OCI-LY3 (cell line): Measurements from ENCODE around the gene PPME1.

ENCODE experiments used
- H2AFZ ChIP-seq: fragments of 200-600, 300-600 bp; shearing (Covaris generic); 2 replicates; pipeline ENCODE4 v1.6.0; 2014; ENCODE audit warnings: antibody characterized with exemption, low read depth, low read length
- H3K27ac ChIP-seq: fragments of 200-600, 300-600 bp; sonication (generic); 2 replicates; pipeline ENCODE4 v1.5.1; 2014; ENCODE audit warnings: mild to moderate bottlenecking, low read length, moderate library complexity, mixed read lengths
- H3K27me3 ChIP-seq: fragments of 200-600, 300-600 bp; sonication (generic); 2 replicates; pipeline ENCODE4 v1.6.1; 2014; ENCODE audit warnings: low read depth, low read length, mixed read lengths
- H3K36me3 ChIP-seq: fragments of 200-600, 300-600 bp; sonication (generic); replicated peaks from 2 replicates; pipeline ENCODE3; 2014; ENCODE audit warnings: low read depth, low read length, mixed read lengths
- H3K4me1 ChIP-seq: fragments of 300-600, 200-600 bp; sonication (generic); 2 replicates; pipeline ENCODE4 v1.6.1; 2014; ENCODE audit warnings: low read length, mixed read lengths
- H3K4me2 ChIP-seq: fragments of 200-600, 300-600 bp; sonication (generic); 2 replicates; pipeline ENCODE4 v1.6.1; 2014; ENCODE audit warnings: low read length, mixed read lengths
- H3K4me3 ChIP-seq: fragments of 300-600, 200-600 bp; sonication (generic); 2 replicates; pipeline ENCODE4 v1.5.1; 2014; ENCODE audit warnings: antibody characterized with exemption, mild to moderate bottlenecking, low read length, moderate library complexity
- H3K79me2 ChIP-seq: fragments of 300-600, 200-600 bp; shearing (Covaris generic); 2 replicates; pipeline ENCODE4 v1.6.1; 2014; ENCODE audit warnings: mild to moderate bottlenecking, low read length, mixed read lengths
- H3K9ac ChIP-seq: fragments of 300-600, 200-600 bp; shearing (Covaris generic); 2 replicates; pipeline ENCODE4 v1.6.0; 2014; ENCODE audit warnings: mild to moderate bottlenecking, low read length, moderate library complexity
- H3K9me3 ChIP-seq: fragments of 200-600, 300-600 bp; shearing (Covaris generic); 2 replicates; pipeline ENCODE4 v1.6.1; 2014; ENCODE audit warnings: low read length, mixed read lengths; ENCODE audit not compliant: insufficient read depth
- H4K20me1 ChIP-seq: fragments of 200-600, 300-600 bp; sonication (generic); 2 replicates; pipeline ENCODE4 v1.6.1; 2016; ENCODE audit warnings: low read length, mixed read lengths; ENCODE audit not compliant: insufficient read depth
- EZH2phosphoT487 ChIP-seq: fragments of 200-600 bp; shearing (Covaris generic); IDR thresholded peaks from 2 replicates; pipeline ENCODE4 v1.6.1; 2018; ENCODE audit warnings: antibody characterized with exemption, mixed run types, low read depth
- TF ChIP-seq, protein P1 (sequence below): fragments of 200-600, 300-600 bp; sonication (generic); IDR thresholded peaks from 2 replicates; pipeline ENCODE4 v1.5.1; 2014; ENCODE audit warnings: antibody characterized with exemption, low read length, low read depth

The PPME1 gene

DNA sequence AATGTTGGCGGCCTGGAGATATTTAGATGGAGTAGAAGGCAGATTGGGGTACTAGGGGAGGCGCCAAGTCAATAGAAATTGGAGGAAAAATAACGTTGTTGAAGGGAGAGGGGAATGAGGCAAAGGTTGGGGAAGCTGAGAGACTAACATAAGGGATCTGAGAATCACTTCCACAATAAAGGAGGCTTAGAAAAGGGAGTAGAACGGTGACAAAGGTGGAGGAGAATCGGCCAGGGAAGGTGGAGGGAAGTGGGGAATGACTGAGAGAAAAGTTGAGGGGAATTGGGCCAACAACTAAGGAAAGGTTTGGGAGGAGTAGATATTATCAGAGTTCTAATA lies 510 bp downstream of the PPME1 start:
- peaks cover 22% of the 10 kb centered on the region for H3K36me3 ChIP-seq
- peaks cover 23% of the 10 kb centered on the region for H3K4me1 ChIP-seq
- H3K4me3 ChIP-seq = peak overlapping the region; percentile 95
- peak overlapping the region; percentile 90 for H3K4me2 ChIP-seq
- no peaks in the 10 kb centered on the region for H4K20me1 ChIP-seq
- TF ChIP-seq, protein P1, sequence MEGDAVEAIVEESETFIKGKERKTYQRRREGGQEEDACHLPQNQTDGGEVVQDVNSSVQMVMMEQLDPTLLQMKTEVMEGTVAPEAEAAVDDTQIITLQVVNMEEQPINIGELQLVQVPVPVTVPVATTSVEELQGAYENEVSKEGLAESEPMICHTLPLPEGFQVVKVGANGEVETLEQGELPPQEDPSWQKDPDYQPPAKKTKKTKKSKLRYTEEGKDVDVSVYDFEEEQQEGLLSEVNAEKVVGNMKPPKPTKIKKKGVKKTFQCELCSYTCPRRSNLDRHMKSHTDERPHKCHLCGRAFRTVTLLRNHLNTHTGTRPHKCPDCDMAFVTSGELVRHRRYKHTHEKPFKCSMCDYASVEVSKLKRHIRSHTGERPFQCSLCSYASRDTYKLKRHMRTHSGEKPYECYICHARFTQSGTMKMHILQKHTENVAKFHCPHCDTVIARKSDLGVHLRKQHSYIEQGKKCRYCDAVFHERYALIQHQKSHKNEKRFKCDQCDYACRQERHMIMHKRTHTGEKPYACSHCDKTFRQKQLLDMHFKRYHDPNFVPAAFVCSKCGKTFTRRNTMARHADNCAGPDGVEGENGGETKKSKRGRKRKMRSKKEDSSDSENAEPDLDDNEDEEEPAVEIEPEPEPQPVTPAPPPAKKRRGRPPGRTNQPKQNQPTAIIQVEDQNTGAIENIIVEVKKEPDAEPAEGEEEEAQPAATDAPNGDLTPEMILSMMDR = no peak
- no peak for TF ChIP-seq EZH2phosphoT487
- H2AFZ ChIP-seq = peak overlapping the region; percentile 93
- no peaks in the 10 kb centered on the region for H3K27me3 ChIP-seq
- H3K9me3 ChIP-seq = no peaks in the 10 kb centered on the region
- peak overlapping the region; percentile 69 for H3K27ac ChIP-seq
- peaks cover 56% of the 10 kb centered on the region for H3K79me2 ChIP-seq
- H3K9ac ChIP-seq = peak overlapping the region; percentile 90

DNA sequence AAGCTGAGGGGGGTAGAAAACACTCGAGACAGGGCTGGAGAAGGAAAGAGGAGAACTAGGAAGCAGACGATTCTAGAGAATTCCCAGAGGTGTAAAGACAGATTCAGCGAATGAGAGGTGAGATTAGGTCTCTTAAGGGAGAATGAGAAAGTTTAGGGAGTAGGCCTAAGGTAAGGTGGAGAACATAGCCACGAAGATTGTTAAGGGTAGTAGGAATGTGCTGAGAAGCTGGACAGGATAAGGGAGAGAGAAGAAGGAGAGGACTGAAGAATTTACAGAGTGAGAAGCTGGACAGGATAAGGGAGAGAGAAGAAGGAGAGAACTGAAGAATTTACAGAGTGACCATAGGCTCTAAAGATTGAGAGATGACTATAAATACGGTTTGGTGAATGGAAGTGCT lies 908 bp downstream of the PPME1 start:
- Histone ChIP-seq H3K79me2 (peaks cover 58% of the 10 kb centered on the region), H3K9ac (peak overlapping the region; percentile 90), H3K27ac (no peak overlapping the region), H3K4me3 (peak overlapping the region; percentile 95), H3K36me3 (peaks cover 18% of the 10 kb centered on the region), H3K9me3 (no peaks in the 10 kb centered on the region), H2AFZ (no peak overlapping the region), H3K4me2 (peak overlapping the region; percentile 90), H3K27me3 (no peaks in the 10 kb centered on the region), H4K20me1 (no peaks in the 10 kb centered on the region), H3K4me1 (peaks cover 23% of the 10 kb centered on the region)
- TF ChIP-seq, protein P1 = no peak
- no peak for TF ChIP-seq EZH2phosphoT487

DNA sequence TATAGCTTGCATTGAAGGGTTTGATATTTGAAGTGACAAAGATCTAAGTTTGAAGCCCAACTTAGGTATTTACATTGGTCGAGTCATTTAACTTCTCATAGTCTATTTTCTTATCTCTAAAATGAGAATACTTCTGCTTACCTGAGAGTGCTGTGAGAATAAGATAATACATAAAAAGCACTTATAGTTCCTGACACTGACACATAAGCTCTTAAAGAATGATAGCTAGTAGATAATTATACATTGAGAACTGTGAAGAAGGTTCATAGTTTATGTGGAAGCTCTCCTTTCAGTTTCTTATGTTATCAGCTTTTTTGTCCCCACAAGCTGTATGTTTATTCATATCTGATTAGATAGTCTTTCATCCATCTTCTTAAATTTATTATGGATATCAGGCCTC lies 4.8 kb downstream of the PPME1 start:
- no peak overlapping the region for H3K4me2 ChIP-seq
- peaks cover 8% of the 10 kb centered on the region for H3K36me3 ChIP-seq
- H3K27ac ChIP-seq = no peak overlapping the region
- H3K79me2 ChIP-seq = peaks cover 52% of the 10 kb centered on the region
- no peak overlapping the region for H3K9ac ChIP-seq
- no peak overlapping the region for H3K4me3 ChIP-seq
- no peak overlapping the region for H2AFZ ChIP-seq
- H3K27me3 ChIP-seq = no peaks in the 10 kb centered on the region
- no peaks in the 10 kb centered on the region for H3K9me3 ChIP-seq
- peaks cover 11% of the 10 kb centered on the region for H3K4me1 ChIP-seq
- TF ChIP-seq, protein P1 = no peak
- no peak for TF ChIP-seq EZH2phosphoT487
- 0 out of 2 replicates have a peak, but pooled peaks cover 3% of the 10 kb centered on the region for H4K20me1 ChIP-seq

DNA sequence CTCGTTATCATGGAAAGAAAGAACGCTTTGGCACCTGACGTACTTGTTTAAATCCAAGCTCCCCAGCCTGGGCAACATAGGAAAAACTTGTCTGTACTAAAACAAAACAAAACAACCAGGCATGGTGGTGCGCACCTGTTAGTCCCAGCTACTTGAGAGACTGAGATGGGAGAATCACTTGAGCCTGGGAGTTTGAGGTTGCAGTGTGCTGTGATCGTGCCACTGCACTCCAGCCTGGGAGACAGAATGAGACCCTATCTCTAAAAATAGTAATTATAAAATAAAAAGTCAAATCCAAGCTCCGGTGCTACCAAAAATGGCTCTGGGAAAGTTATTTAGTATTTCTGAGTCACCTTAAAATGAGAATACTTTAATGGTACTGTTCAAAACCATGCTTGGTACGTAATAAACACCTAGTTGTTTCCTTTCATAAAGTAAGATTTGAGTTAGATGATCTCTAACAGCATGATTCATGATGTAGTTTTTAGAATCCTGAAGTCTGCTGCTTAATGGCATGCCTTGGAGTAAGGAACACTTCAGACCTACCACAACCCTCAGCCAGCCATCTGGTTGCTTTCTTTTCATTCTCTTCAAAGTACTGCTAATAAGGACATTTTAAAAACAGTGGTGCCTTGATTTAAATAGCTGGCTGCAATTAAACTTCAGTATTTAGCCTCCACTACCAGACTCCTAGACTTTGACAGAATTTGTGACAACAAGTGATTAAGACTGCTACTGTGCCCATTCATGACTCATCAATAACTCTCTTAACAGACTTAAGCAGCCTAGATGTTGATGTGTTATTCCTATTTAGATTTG lies 8.4 kb downstream of the PPME1 start:
- 0 out of 2 replicates have a peak, but pooled peaks cover 6% of the 10 kb centered on the region for H4K20me1 ChIP-seq
- H3K79me2 ChIP-seq = peaks cover 45% of the 10 kb centered on the region
- H3K9ac ChIP-seq = no peak overlapping the region
- H3K4me2 ChIP-seq = no peak overlapping the region
- no peaks in the 10 kb centered on the region for H3K4me1 ChIP-seq
- no peak overlapping the region for H3K27ac ChIP-seq
- H3K27me3 ChIP-seq = no peaks in the 10 kb centered on the region
- no peak overlapping the region for H2AFZ ChIP-seq
- H3K9me3 ChIP-seq = no peaks in the 10 kb centered on the region
- no peak overlapping the region for H3K4me3 ChIP-seq
- TF ChIP-seq EZH2phosphoT487 = no peak
- TF ChIP-seq, protein P1 = no peak
- peaks cover 8% of the 10 kb centered on the region for H3K36me3 ChIP-seq
